ENCODE data around the gene GLA. TPM values are rescaled to one million over a fixed set of nuclear protein-coding genes. Genes with fewer than 3 reads are reported as not detected.

The GLA gene
- total RNA-seq, 2 donors from 2014 or later, result 26.6 to 36.0 TPM

DNA sequence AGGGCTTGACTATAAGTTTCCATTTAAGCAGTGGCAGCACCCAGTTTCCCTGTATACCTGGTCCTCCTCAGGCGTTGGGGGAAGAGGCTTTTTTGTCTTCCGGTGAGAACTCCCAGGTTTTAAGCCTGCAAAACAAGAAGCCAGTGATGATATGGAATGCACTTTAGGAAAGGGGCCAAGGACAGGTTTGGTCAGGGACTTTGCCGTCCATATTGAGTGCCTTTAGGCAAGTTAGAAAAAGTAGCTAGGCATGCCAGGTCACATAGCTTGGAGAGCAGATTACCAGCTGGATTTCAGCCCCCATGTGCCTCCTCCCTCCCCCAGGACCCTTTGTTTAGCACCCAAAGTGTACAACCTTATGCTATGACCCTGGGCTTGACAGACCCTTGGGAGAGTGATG lies 45.6 kb downstream of the GLA start:
- H3K27me3 Mint-ChIP-seq, result no peaks in the 10 kb centered on the region
- H3K4me3 Mint-ChIP-seq, result no peak overlapping the region
- DNase-seq (no peak), ATAC-seq (no peak)
- H3K27ac Mint-ChIP-seq, result no peak overlapping the region
- H3K9me3 ChIP-seq (ENCODE audit: control insufficient read depth, low read length, poor library complexity, severe bottlenecking), result no peaks in the 10 kb centered on the region
- H3K36me3 Mint-ChIP-seq (ENCODE audit: low read depth), result no peaks in the 10 kb centered on the region
- H3K4me1 Mint-ChIP-seq, result no peaks in the 10 kb centered on the region

DNA sequence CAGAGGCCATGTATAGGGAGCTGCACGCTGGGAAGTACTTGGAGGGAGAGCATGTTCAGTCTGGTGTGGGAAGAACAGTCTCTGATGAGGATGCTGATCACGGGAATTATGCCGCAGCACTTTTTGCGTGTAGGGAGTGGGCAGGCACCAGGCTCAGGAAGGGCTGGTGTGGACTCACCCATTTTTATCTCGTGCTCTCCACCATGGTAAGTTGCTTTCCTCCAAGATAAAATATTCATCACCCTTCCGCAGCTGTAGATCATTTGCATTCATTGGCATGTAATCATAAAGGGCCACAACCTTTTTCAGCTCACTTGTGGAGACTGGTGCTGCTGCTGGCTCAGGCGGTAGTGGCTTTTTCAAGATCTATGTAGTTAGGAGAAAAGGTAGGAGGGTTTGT lies 47.3 kb downstream of the GLA start:
- DNase-seq (no peak), ATAC-seq (no peak)
- Mint-ChIP-seq H3K27ac (no peak overlapping the region), H3K4me3 (no peak overlapping the region), H3K36me3 (ENCODE audit: low read depth) (no peaks in the 10 kb centered on the region), H3K4me1 (no peaks in the 10 kb centered on the region), H3K27me3 (no peaks in the 10 kb centered on the region)
- no peaks in the 10 kb centered on the region for H3K9me3 ChIP-seq (ENCODE audit: control insufficient read depth, low read length, poor library complexity, severe bottlenecking)

GRCh38 chrX:101359966-101360365 lies 47.8 kb downstream of the GLA start:
- ATAC-seq, result no peak
- H3K27ac Mint-ChIP-seq, result no peak overlapping the region
- no peaks in the 10 kb centered on the region for H3K36me3 Mint-ChIP-seq (ENCODE audit: low read depth)
- DNase-seq, result no peak
- H3K4me3 Mint-ChIP-seq, result no peak overlapping the region
- no peaks in the 10 kb centered on the region for H3K9me3 ChIP-seq (ENCODE audit: control insufficient read depth, low read length, poor library complexity, severe bottlenecking)
- H3K27me3 Mint-ChIP-seq, result no peaks in the 10 kb centered on the region
- H3K4me1 Mint-ChIP-seq, result peaks cover 2% of the 10 kb centered on the region

DNA sequence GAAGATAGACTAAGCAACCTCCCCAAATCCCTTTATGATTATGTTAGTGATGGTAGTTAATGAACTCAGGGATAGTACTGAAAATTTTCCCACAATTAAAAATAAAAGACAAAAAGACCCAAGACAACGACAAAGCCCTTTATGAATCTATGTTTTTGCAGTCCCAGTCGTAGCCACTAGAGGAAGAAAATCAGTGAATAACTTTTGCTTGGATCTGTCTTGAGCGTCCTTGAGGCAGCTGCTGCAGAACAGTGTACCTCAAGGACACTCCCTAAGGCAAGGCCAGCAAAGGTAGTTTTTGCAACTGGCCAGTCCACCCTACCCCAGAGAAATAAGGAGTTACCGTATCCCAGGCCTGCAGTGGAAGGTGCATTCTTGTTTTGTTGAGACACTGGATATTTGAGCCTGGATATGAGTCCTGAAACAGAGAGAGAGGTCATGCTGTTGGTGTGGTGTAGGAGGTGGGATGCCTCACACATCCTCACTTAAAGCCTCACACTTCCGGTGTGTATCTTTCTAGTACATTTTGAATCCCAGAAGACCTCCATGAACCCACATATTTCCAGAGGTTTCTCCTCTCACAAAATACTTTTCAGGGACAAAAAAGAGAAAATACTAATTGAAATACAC lies 50.4 kb downstream of the GLA start:
- no peak overlapping the region for H3K4me3 Mint-ChIP-seq
- DNase-seq (no peak), ATAC-seq (no peak)
- H3K27me3 Mint-ChIP-seq, result no peaks in the 10 kb centered on the region
- no peaks in the 10 kb centered on the region for H3K36me3 Mint-ChIP-seq (ENCODE audit: low read depth)
- no peak overlapping the region for H3K27ac Mint-ChIP-seq
- H3K4me1 Mint-ChIP-seq, result peaks cover 2% of the 10 kb centered on the region
- no peaks in the 10 kb centered on the region for H3K9me3 ChIP-seq (ENCODE audit: control insufficient read depth, low read length, poor library complexity, severe bottlenecking)

GRCh38 chrX:101349193-101349562 lies 58.5 kb downstream of the GLA start:
- Mint-ChIP-seq H3K27me3 (no peaks in the 10 kb centered on the region), H3K36me3 (ENCODE audit: low read depth) (no peaks in the 10 kb centered on the region), H3K4me1 (no peaks in the 10 kb centered on the region), H3K4me3 (peak overlapping the region; percentile 86), H3K27ac (peak overlapping the region; percentile 67)
- ATAC-seq (no peak), DNase-seq (no peak)
- no peaks in the 10 kb centered on the region for H3K9me3 ChIP-seq (ENCODE audit: control insufficient read depth, low read length, poor library complexity, severe bottlenecking)

DNA sequence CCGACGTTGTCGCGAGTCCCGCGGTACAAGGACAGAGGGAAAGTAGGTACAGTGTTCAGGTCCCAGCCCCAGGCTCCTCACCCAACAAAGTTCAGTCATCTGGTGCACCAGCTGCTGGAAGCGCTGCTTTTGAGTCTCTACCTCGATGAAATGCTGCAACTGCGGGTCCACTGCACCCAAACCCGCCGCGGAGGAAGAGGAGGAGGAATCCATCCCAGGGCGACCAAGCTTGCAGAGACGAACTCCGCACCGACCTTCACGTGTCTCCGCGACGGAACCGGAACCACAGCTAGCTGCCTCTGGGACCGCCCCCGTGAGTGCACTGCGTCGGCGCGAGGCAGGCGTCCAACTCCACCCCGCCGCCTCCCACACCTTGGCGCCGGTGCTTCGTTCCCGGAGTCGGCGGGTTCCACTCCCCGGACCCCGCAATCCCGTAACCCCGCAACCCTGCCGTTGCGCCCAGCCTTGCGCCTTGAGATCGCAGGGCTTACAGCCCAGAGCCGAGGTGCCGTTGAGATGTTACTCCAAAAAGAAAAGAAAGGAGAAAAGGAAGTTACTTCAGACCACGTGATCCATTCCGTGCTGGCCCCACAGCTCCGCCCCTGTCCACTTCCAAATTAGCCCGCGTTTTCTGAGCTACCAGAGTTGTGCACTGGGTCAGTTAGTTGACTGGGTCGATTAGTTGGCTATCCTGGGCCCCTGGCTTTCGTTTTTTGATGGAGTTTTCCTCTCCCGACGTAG lies 59.1 kb downstream of the GLA start, which contains the start of gene TIMM8A:
TIMM8A (minus strand) TSS at position 291 of the 741 bp plus-strand sequence; CDS start at position 213, 78 bp downstream.
- Mint-ChIP-seq H3K27ac (peak within 1 kb of the TSS; percentile 67), H3K4me3 (peak within 1 kb of the TSS; percentile 86), H3K27me3 (no peaks in the 10 kb centered on the region), H3K36me3 (ENCODE audit: low read depth) (no peaks in the 10 kb centered on the region), H3K4me1 (no peaks in the 10 kb centered on the region)
- DNase-seq (peak; percentile 57 to 64 (median 62)), ATAC-seq (peak; percentile 99)
- no peaks in the 10 kb centered on the region for H3K9me3 ChIP-seq (ENCODE audit: control insufficient read depth, low read length, poor library complexity, severe bottlenecking)

GRCh38 chrX:101347859-101348451 lies 59.8 kb downstream of the GLA start:
- H3K27me3 Mint-ChIP-seq, result no peaks in the 10 kb centered on the region
- peak overlapping the region; percentile 67 for H3K27ac Mint-ChIP-seq
- H3K36me3 Mint-ChIP-seq (ENCODE audit: low read depth), result no peaks in the 10 kb centered on the region
- peak overlapping the region; percentile 86 for H3K4me3 Mint-ChIP-seq
- no peaks in the 10 kb centered on the region for H3K9me3 ChIP-seq (ENCODE audit: control insufficient read depth, low read length, poor library complexity, severe bottlenecking)
- H3K4me1 Mint-ChIP-seq, result no peaks in the 10 kb centered on the region
- DNase-seq (no peak), ATAC-seq (no peak)

Other genes with a start within 250 kb of the GLA start
- under 1 TPM; 0.10 to 0.27 TPM for gene DRP2, start 188.1 kb downstream of the GLA start, total RNA-seq
- gene TAF7L, start 116.6 kb downstream of the GLA start, total RNA-seq, result not detected
- gene TIMM8A, start 59.2 kb downstream of the GLA start, total RNA-seq, result 1 to 10 TPM; 4.4 to 5.1 TPM
- gene BTK, start 21.7 kb downstream of the GLA start, total RNA-seq, result 10 to 100 TPM; 10.0 to 13.8 TPM
- gene RPL36A, start 16.9 kb downstream of the GLA start, total RNA-seq, result 100 to 1,000 TPM; 270 to 298 TPM
- gene HNRNPH2, start 297 bp upstream of the GLA start, total RNA-seq, result 10 to 100 TPM; 34.7 to 43.2 TPM
- 1 to 10 TPM; 5.9 to 9.9 TPM for gene ARMCX4, start 77.5 kb upstream of the GLA start, total RNA-seq
- gene ARMCX1, start 142.6 kb upstream of the GLA start, total RNA-seq, result under 1 TPM; 0.21 to 0.30 TPM
- gene ARMCX6, start 210.1 kb upstream of the GLA start, total RNA-seq, result 10 to 100 TPM; 34.0 to 47.8 TPM
- 10 to 100 TPM; 47.5 to 49.9 TPM for gene ARMCX3, start 215.2 kb upstream of the GLA start, total RNA-seq

Data from T-helper 17 cell (primary cell).